HEK293T (cell line): Measurements from ENCODE around the gene HOXA11.

Source experiments
- CTCF ChIA-PET: fragments of 350-600 bp; formaldehyde crosslinking; extraction: SDS; loops from one replicate; lab custom pipeline; 2021; ENCODE audit warnings: antibody characterized with exemption, inconsistent platforms; lab: Yijun Ruan, JAX
- POLR2A ChIA-PET: fragments of 350-600 bp; formaldehyde crosslinking; extraction: SDS; loops from one replicate; lab custom pipeline; 2020; ENCODE audit warnings: antibody characterized with exemption, inconsistent platforms; lab: Yijun Ruan, JAX
- DNase-seq: peaks from one replicate; pipeline ENCODE4 v3.0.0; 2012; ENCODE audit warnings: mixed read lengths; ENCODE audit errors: extremely low spot score
- ARNT ChIP-seq: fragments of 450-650 bp; IDR thresholded peaks from 2 replicates; pipeline ENCODE4 v1.6.1; 2017; ENCODE audit warnings: mild to moderate bottlenecking
- BHLHE40 ChIP-seq: fragments of 450-650 bp; IDR thresholded peaks from 2 replicates; pipeline ENCODE4 v1.6.1; 2016; ENCODE audit warnings: mild to moderate bottlenecking, moderate library complexity, borderline replicate concordance
- CTBP1 ChIP-seq: fragments of 450-650 bp; IDR thresholded peaks from 2 replicates; pipeline ENCODE4 v1.6.1; 2016; ENCODE audit warnings: borderline replicate concordance
- ELF4 ChIP-seq: fragments of 450-650 bp; IDR thresholded peaks from 2 replicates; pipeline ENCODE4 v1.6.1; 2017; ENCODE audit warnings: antibody characterized with exemption
- FOXA1 ChIP-seq: fragments of 450-650 bp; IDR thresholded peaks from 2 replicates; pipeline ENCODE4 v1.6.1; 2016; ENCODE audit warnings: mild to moderate bottlenecking
- FOXK2 ChIP-seq: fragments of 450-650 bp; IDR thresholded peaks from 2 replicates; pipeline ENCODE4 v1.6.1; 2016; ENCODE audit warnings: mild to moderate bottlenecking
- FOXM1 ChIP-seq: fragments of 450-650 bp; IDR thresholded peaks from 2 replicates; pipeline ENCODE4 v1.6.1; 2017; ENCODE audit warnings: mild to moderate bottlenecking, borderline replicate concordance
- HDGF ChIP-seq: fragments of 450-650 bp; IDR thresholded peaks from 2 replicates; pipeline ENCODE4 v1.6.1; 2017; ENCODE audit warnings: antibody characterized with exemption, borderline replicate concordance
- L3MBTL2 ChIP-seq: fragments of 450-650 bp; conservative IDR thresholded peaks from 2 replicates; pipeline ENCODE4 v1.6.1; 2016; ENCODE audit warnings: mild to moderate bottlenecking
- LEF1 ChIP-seq: fragments of 450-650 bp; IDR thresholded peaks from 2 replicates; pipeline ENCODE4 v1.6.1; 2017; ENCODE audit warnings: mild to moderate bottlenecking, borderline replicate concordance
- NFRKB ChIP-seq: fragments of 450-650 bp; IDR thresholded peaks from 2 replicates; pipeline ENCODE4 v1.6.1; 2016; ENCODE audit warnings: mild to moderate bottlenecking, moderate library complexity
- PKNOX1 ChIP-seq: fragments of 450-650 bp; IDR thresholded peaks from 2 replicates; pipeline ENCODE4 v1.6.1; 2016
- SP1 ChIP-seq: fragments of 450-650 bp; IDR thresholded peaks from 2 replicates; pipeline ENCODE4 v1.6.1; 2017
- SUZ12 ChIP-seq: fragments of 450-650 bp; IDR thresholded peaks from 2 replicates; pipeline ENCODE4 v1.6.1; 2016; ENCODE audit warnings: mild to moderate bottlenecking
- TARDBP ChIP-seq: fragments of 450-650 bp; IDR thresholded peaks from 2 replicates; pipeline ENCODE4 v1.6.1; 2016
- ZNF384 ChIP-seq: fragments of 450-650 bp; IDR thresholded peaks from 2 replicates; pipeline ENCODE4 v1.6.1; 2016

The HOXA11 gene

GRCh38 chr7:27185013-27185853 is at the start of gene HOXA11:
HOXA11 (minus strand) TSS chr7:27185232; CDS start chr7:27185144, 88 bp downstream.
- peak; percentile 74 for DNase-seq
- CTCF ChIA-PET = interaction anchor here (0.7 to 1.3 kb wide), 2 partner anchors 11 to 15 kb away, joined by 3 read pairs; partner anchors contain the start of gene HOXA13
- TF ChIP-seq L3MBTL2 (no peak), ELF4 (no peak), PKNOX1 (peak; percentile 57), FOXK2 (no peak), HDGF (no peak), ZNF384 (peak; percentile 94), FOXA1 (no peak), LEF1 (no peak), NFRKB (no peak), BHLHE40 (no peak)
- POLR2A ChIA-PET = interaction anchor here (0.6 to 10.3 kb wide), 17 partner anchors 10 to 989 kb away, joined by 3 to 215 read pairs (median 5); partner anchors contain the start of genes CBX3, HNRNPA2B1, HOXA10 and HOXA13

DNA sequence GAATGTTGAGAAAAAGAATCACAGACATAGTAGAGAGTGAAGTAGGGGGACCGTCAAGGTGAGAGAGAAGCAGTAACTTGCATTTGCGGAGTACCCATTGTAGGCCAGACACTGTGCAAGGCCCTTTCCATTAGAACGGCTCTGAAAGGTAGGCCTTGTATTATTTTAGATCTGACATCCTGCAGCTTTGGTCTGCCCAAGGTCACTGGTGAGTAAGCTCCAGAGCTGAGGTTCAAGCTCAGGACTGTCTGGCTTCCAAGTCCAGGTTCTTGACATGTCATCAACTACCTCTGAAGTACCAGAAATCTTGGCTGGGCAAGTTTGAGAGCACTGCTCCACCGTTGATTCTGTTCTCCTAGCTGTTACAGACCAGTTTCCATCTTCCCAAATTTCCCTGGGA is 44.4 kb upstream of the HOXA11 start:
- DNase-seq = no peak
- ChIA-PET CTCF (no interaction called here), POLR2A (no interaction called here)
- TF ChIP-seq HDGF (no peak), BHLHE40 (no peak), ARNT (no peak)

- ChIA-PET POLR2A (no interaction called here), CTCF (interaction anchor here (1.0 kb wide), 1 partner anchor 15 kb away, joined by 3 read pairs; no protein-coding TSS in a partner anchor)
- TF ChIP-seq FOXA1 = no peak
- no peak for TF ChIP-seq ARNT
- TF ChIP-seq NFRKB = no peak
- TF ChIP-seq FOXM1 = no peak
- no peak for TF ChIP-seq ZNF384
- TF ChIP-seq BHLHE40 = no peak
- no peak for TF ChIP-seq SUZ12
- TF ChIP-seq L3MBTL2 = no peak
- no peak for TF ChIP-seq TARDBP
- TF ChIP-seq CTBP1 = no peak
- no peak for TF ChIP-seq PKNOX1
- TF ChIP-seq LEF1 = no peak
- no peak for TF ChIP-seq SP1
- no peak for TF ChIP-seq FOXK2
- no peak for TF ChIP-seq ELF4
- no peak for TF ChIP-seq HDGF
- no peak for DNase-seq
These were observed 40.2 kb upstream of the HOXA11 start for GRCh38 chr7:27224983-27225934.

- ChIA-PET CTCF (interaction anchor here (1.2 kb wide), 1 partner anchor 14 kb away, joined by 3 read pairs; no protein-coding TSS in a partner anchor), POLR2A (interaction anchor here (1.0 kb wide), 1 partner anchor 55 kb away, joined by 4 read pairs; no protein-coding TSS in a partner anchor)
- no peak for DNase-seq
- no peak for TF ChIP-seq ZNF384
- no peak for TF ChIP-seq FOXM1
- TF ChIP-seq FOXK2 = no peak
- TF ChIP-seq SUZ12 = no peak
- no peak for TF ChIP-seq ELF4
- TF ChIP-seq FOXA1 = no peak
- no peak for TF ChIP-seq TARDBP
- TF ChIP-seq HDGF = no peak
- no peak for TF ChIP-seq ARNT
- no peak for TF ChIP-seq LEF1
These were observed 39.0 kb upstream of the HOXA11 start for GRCh38 chr7:27223941-27224575.

GRCh38 chr7:27221201-27221797 is 36.3 kb upstream of the HOXA11 start:
- TF ChIP-seq HDGF (no peak), TARDBP (no peak), PKNOX1 (no peak), SUZ12 (no peak), FOXM1 (no peak), NFRKB (no peak), FOXA1 (no peak)
- DNase-seq = no peak
- CTCF ChIA-PET = no interaction called here
- POLR2A ChIA-PET = no interaction called here
